NAMALWA (cell line): ENCODE data around the gene FSTL4.
A peak's percentile ranks its signal among the peaks of the same experiment; 100 is the strongest.

Source experiments
- DNase-seq: peaks from one replicate; pipeline ENCODE4 v3.0.0-alpha.2; 2015; ENCODE audit warnings: low spot score

FSTL4 gene

DNA sequence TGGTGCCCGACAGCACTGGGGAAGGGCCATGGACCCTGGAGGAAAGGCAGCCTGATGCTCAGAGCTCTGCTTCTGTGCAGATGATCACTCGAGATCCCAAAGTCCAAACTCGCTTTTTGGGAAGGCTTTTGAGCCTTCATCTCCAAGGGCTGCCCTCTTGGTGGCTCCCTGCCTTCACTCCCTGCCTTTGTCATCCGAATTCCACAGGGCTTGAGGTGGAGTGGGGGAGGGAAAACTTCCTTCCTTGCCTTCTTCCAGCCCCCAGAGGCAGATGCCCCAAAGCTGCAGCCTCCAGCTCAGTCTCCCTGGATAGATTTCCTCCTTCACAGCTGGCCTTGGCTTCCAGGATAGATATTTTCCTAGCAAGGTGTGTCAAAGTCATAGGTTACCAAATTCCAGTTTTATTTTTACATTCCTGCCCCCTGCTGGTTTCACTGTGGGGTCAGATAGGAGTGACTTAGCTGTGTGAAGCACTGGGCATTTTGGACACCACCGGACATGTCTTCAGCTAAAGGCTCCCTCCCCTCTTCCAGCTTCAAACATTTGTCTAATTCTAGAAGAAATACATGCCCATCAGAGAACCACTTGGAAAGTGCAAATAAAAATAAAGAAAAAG is 292.3 kb downstream of the FSTL4 start:
- no peak for DNase-seq

DNA sequence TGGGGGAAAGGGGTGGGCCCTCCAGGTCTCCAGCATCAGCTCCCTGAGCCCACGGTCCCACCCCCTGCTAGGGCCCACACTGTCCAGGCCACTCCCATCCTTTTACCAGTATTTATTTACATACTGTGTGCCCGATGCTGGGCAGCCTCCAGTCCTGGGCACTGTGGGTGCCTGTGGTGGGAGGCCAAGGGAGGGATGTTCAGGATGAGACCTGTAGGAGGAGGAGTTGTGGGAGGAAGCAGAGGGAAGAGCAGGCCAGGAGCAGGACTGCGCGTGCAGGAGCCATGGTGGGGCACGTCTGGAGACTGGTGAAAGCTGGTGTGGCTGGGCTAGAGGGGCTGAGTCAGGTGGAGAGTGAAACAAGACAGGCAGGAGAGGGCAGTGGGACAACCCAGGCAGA is 293.1 kb downstream of the FSTL4 start:
- no peak for DNase-seq

- DNase-seq: peak; percentile 38
These were observed 294.8 kb downstream of the FSTL4 start for GRCh38 chr5:133317558-133317957.

- peak; percentile 19 for DNase-seq
These were observed 295.7 kb downstream of the FSTL4 start for GRCh38 chr5:133316346-133317343.

DNA sequence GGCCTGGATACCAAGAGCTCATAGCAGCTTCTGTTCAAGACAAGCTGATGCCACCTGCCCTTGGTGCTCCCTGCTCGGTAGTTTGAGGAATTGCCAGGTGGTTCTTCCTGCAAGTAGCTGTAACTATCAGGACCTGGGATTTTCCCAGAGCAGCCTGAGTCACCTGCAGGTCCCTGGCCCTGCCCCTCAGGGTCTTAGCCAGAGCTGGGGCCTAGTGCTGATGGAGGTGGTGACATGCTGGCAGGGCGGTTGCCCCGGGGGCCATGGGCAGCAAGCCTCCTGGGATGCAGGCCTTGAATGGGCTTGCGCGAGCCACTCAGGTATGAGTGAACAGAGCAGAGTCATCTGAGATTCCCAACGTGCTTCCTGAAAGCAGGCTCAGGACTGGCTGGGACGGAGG is 298.3 kb downstream of the FSTL4 start:
- no peak for DNase-seq

DNA sequence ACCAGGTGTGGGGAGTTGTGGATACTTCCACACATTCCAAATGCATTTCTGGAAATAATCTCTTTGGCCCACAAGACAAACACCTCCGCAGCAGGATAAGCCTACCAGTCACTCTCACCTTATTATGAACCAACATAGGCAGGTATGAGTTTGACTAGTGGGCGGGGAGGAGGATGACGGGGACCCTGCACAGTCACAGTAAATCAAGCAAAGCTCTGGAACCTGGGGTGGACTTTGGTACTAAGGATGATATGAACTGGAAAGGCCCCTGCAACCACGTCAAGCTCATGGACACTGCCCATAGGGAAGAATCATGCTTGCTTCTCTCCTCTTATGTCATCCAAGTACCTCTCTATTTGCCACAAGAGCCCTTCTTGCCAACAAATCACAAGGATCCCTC is 301.2 kb downstream of the FSTL4 start:
- DNase-seq: no peak

- no peak for DNase-seq
These were observed 302.2 kb downstream of the FSTL4 start for GRCh38 chr5:133309984-133310621.

DNA sequence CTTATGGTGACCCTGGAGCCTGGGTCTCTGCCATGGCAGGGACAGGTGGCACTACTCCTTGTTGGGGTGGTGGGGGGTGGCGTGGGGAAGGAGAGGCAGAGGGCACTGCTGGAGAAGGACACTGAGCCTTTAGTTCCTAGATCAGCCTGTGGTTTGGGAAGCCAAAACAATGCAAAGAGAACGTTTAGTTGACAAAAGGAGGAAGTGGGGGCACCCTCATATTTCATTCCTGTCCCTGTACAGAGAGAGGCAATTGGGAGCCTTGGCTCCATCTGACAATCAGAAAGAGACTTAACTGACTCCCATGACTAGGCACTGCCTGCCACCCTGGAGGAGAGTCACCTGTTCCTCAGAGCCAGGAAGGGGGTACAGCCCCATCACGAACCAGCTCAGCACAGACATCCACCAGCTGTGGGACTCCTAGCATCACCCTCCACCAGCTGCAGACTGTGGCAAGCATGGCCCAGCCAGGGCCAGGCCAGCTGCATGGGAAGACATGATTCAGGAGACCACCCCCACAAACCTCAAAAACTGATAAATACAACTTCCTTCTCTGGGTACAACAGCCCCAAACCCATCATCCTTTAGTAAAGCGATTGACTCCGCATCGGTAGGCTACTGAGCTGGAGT is 303.1 kb downstream of the FSTL4 start:
- peak; percentile 9 for DNase-seq

DNA sequence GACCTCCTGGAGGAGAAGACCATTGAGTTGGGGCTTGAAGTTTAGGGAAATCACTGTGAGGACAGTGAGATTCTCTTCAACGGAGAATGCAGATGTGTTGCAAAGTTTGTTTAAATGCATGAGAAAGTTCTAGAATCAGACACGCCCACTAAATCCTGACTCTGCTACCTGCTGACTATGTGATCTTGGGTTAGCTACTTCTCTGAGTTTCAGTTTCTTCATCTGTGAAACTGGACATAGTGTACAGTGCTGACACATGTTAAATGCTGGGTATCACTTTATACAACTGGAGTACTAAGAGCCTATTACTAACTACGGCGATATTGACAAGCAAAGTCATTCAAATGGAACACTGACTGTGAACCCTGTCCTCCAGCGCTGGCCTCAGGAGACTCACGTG is 305.1 kb downstream of the FSTL4 start:
- no peak for DNase-seq

- no peak for DNase-seq
These were observed 307.6 kb downstream of the FSTL4 start for GRCh38 chr5:133304707-133305216.

GRCh38 chr5:133304178-133304577 is 308.2 kb downstream of the FSTL4 start:
- DNase-seq: no peak

DNA sequence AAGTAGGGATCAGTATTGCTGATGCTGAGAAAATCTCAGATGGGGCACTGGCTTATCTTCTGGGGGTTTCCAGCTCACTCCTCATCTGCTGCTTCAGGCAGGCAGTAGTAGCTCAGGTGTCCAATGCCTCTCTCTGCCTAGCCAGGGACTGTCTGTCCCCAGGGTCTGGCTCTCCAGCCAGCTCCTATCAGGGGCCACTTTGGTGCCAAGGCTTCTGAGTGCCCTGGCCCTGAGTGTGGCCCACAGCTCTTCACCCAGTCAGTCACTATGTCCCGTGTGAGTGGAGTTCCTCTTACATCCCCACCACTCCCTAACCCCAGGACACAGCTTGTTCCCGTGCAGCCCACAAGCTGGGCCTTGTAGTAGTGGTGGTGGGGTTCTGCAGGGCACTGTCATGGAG is 309.0 kb downstream of the FSTL4 start:
- no peak for DNase-seq

DNA sequence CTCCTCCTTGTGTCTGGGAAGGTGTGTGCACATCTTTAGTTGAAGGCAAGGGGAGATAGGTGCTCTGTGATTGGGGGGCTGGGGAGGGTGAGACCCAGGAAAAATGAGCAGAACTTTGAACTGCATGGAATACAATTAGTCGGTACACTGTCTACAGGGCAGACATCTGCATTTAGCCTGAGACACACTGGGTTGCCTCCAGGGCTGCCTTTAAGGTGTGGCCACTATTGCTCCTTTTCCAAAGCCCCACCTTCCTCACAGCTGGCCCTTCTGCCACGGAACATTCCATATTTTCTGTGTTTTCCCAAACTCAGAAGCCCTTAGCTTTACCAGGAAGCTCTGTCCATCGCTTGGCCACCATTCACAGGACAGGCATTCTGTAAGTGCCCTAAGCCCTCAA is 312.6 kb downstream of the FSTL4 start:
- no peak for DNase-seq

GRCh38 chr5:133299021-133299420 is 313.3 kb downstream of the FSTL4 start:
- DNase-seq: no peak

DNA sequence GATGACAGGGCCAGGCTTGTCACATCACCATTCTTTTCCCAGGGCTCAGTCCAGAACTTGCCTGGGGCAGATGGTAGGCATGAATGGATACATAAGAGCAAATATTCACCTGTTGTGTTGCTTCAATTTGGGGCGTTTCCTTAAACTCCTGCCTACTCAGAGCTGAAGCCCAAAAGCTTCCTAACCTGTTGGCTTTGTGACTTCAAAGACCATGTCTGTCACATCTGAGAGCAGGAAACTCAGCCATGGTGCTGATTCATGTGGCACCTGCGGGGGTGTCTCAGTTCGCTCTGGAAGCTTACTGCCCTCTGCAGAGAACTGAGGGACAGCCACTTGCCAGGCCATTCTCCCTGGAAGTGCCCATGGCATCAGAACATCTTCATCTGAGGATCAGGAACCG is 313.9 kb downstream of the FSTL4 start:
- DNase-seq: no peak

DNA sequence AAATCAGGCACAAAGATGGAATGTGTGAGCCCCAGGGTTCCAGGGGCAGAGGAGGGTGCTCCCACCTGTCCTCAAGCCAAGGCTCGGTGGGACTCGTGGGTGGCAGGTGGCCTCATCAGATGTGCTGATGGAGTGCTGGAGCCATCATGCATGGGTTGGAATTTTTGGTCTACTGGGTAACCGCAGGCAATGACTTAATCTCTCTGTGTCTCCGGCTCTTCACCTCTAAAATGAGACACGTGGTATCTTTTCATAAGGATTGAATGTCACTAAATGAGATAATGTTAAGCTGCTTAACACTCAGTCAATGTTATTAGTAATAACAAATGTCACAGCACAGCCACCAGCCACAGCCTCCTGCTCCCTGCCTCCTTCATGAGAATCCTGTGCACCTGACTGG is 315.0 kb downstream of the FSTL4 start:
- DNase-seq: no peak

- no peak for DNase-seq
These were observed 315.7 kb downstream of the FSTL4 start for GRCh38 chr5:133296624-133297023.

- DNase-seq: no peak
These were observed 316.8 kb downstream of the FSTL4 start for GRCh38 chr5:133295520-133295919.

DNA sequence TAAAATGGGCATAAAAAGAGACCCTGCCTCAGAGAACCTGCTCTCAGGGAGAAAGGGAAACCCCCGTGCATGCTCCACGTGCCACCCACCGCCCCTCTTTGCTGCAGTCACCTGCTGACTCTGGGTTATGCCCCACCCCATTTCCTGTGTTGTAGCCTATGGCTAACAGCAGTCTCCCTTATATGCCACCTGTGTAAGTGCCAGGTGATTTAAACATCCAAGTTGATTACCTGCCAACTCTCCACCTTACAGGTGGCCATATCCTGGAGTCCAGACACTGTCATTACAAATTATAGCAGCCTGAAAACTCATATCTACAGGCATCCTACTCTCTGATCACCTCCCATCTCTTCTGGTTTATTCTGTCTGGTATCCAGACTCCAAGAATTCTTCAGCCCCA is 318.0 kb downstream of the FSTL4 start:
- DNase-seq: no peak

DNA sequence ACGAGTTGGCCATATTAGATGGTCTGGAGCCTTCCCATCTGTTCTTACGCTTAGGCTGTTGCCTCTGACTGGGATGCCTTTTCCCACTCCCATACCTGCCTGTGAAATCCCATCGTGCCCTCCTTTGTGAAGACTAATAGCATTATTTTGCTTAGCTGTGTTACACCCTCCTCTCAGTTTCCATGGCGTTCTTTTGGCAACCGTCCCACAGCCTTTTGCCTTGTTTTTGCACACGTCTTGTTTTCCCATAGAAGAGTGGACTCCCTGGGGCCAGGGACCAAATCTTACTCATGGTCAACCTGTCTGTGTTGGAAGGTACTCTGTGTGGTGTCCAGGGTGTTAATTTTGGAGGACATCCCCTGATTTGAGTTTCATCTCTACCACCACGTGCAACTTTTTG is 318.4 kb downstream of the FSTL4 start:
- DNase-seq: no peak

DNA sequence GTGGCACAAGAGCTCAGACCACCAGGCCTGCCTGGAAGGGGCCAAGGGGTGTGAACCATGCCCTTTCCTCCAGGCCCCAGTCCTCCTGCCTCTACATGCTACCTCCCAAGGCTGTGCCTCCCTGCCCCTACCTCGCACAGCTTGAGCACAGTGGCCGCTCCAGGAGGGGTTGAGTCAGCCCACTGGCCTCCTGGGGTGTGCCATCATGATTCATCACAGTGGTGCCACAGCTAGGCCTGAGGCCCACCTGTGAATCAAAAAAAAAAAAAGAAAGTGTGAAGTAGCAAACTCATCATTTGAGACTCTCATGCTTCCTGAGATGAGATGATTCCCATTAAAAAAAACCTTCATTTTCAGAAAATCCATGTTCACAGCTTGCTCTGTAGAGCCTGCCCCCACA is 320.0 kb downstream of the FSTL4 start:
- no peak for DNase-seq

- DNase-seq: no peak
These were observed 320.8 kb downstream of the FSTL4 start for GRCh38 chr5:133291524-133291923.
